Activated CD4-positive, alpha-beta T cell treated with anti-CD3 and anti-CD28 coated beads for 4 hours (primary cell): ENCODE data around the gene TRIM28.
"Not testable (repeated sequence)": the region's sequence is repeated elsewhere in the genome, so short reads cannot be mapped to it uniquely, and the experiment has no call there.

ENCODE experiments used
- DNase-seq, 2 donors: peaks; one replicate each; pipeline ENCODE4 v3.0.0-alpha.2; 2020

Gene TRIM28

GRCh38 chr19:58543826-58544590, at the start of gene TRIM28:
Gene TRIM28, plus strand, starts transcription at chr19:58544064. Its CDS starts 694 bp downstream, at chr19:58544758.
- DNase-seq: peak; percentile 100

GRCh38 chr19:58497634-58498170, 46.2 kb upstream of the TRIM28 start:
- DNase-seq: no peak

GRCh38 chr19:58498316-58499020, 45.4 kb upstream of the TRIM28 start:
- no peak for DNase-seq

- DNase-seq: peak; percentile 95 to 97
These were observed 44.6 kb upstream of the TRIM28 start for GRCh38 chr19:58499021-58499927.

GRCh38 chr19:58500242-58500641, 43.6 kb upstream of the TRIM28 start:
- no peak for DNase-seq

GRCh38 chr19:58507602-58508223, 36.2 kb upstream of the TRIM28 start:
- not testable (repeated sequence) for DNase-seq

- no peak for DNase-seq
These were observed 34.2 kb upstream of the TRIM28 start for GRCh38 chr19:58509731-58510083.

GRCh38 chr19:58510084-58510862, 33.6 kb upstream of the TRIM28 start:
- DNase-seq: no peak

GRCh38 chr19:58511353-58512208, 32.3 kb upstream of the TRIM28 start, which contains the start of gene SLC27A5:
Gene SLC27A5, minus strand, starts transcription at chr19:58511992. Its CDS starts 37 bp downstream, at chr19:58511955.
- no peak for DNase-seq

- DNase-seq: no peak
These were observed 30.6 kb upstream of the TRIM28 start for GRCh38 chr19:58513213-58513693.

GRCh38 chr19:58513694-58514563, 29.9 kb upstream of the TRIM28 start:
- DNase-seq: peak; percentile 91

GRCh38 chr19:58514564-58515022, 29.3 kb upstream of the TRIM28 start:
- DNase-seq: no peak

- DNase-seq: no peak
These were observed 28.6 kb upstream of the TRIM28 start for GRCh38 chr19:58515259-58515658.

- DNase-seq: no peak
These were observed 27.5 kb upstream of the TRIM28 start for GRCh38 chr19:58516246-58516836.

GRCh38 chr19:58516964-58517833, 26.7 kb upstream of the TRIM28 start:
- no peak for DNase-seq

- DNase-seq: no peak
These were observed 25.4 kb upstream of the TRIM28 start for GRCh38 chr19:58518256-58519086.

GRCh38 chr19:58519087-58519354, 24.8 kb upstream of the TRIM28 start:
- DNase-seq: peak; percentile 49 to 50
